Measurements from ENCODE around the gene RAD51B. TPM values are rescaled to one million over a fixed set of nuclear protein-coding genes. Genes with fewer than 3 reads are reported as not detected.

RAD51B gene
- total RNA-seq, 1 experiment from 2014 or later: 8.5 TPM

GRCh38 chr14:68587931-68588330 is 768.4 kb downstream of the RAD51B start:
- in situ Hi-C loops (cut with HindIII; ENCODE audit: low pct_unique_long_range_greater_than_20kb, low sequenced_read_pairs): no loop called here
- TF ChIP-seq CTCF (IDR thresholded peaks at IDR 0.05) (no peak), POLR2AphosphoS5 (IDR thresholded peaks at IDR 0.05; ENCODE audit: low read depth, low read length) (no peak), TCF7L2 (IDR thresholded peaks at IDR 0.05; ENCODE audit: low read depth, low read length) (no peak)
- TF ChIP-seq, protein P1, sequence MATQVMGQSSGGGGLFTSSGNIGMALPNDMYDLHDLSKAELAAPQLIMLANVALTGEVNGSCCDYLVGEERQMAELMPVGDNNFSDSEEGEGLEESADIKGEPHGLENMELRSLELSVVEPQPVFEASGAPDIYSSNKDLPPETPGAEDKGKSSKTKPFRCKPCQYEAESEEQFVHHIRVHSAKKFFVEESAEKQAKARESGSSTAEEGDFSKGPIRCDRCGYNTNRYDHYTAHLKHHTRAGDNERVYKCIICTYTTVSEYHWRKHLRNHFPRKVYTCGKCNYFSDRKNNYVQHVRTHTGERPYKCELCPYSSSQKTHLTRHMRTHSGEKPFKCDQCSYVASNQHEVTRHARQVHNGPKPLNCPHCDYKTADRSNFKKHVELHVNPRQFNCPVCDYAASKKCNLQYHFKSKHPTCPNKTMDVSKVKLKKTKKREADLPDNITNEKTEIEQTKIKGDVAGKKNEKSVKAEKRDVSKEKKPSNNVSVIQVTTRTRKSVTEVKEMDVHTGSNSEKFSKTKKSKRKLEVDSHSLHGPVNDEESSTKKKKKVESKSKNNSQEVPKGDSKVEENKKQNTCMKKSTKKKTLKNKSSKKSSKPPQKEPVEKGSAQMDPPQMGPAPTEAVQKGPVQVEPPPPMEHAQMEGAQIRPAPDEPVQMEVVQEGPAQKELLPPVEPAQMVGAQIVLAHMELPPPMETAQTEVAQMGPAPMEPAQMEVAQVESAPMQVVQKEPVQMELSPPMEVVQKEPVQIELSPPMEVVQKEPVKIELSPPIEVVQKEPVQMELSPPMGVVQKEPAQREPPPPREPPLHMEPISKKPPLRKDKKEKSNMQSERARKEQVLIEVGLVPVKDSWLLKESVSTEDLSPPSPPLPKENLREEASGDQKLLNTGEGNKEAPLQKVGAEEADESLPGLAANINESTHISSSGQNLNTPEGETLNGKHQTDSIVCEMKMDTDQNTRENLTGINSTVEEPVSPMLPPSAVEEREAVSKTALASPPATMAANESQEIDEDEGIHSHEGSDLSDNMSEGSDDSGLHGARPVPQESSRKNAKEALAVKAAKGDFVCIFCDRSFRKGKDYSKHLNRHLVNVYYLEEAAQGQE (IDR thresholded peaks at IDR 0.05; ENCODE audit: insufficient read depth in 1 of 2, low read depth in 2 of 2, low read length in 1 of 2): no peak
- DNase-seq (ENCODE audit: low read depth, low spot score) (no peak), ATAC-seq (no peak)
- BruUV-seq (replicated peaks): no TSS peak
- Histone ChIP-seq H3K4me1 (ENCODE audit: control insufficient read depth, insufficient read depth, low read length) (no peaks in the 10 kb centered on the region; the same call in 1 of the 2 replicates), H3K9me3 (ENCODE audit: control insufficient read depth, insufficient read depth, low read depth, low read length) (no peaks in the 10 kb centered on the region), H3K36me3 (ENCODE audit: control insufficient read depth, insufficient read depth, low read length) (no peaks in the 10 kb centered on the region), H3K4me3 (ENCODE audit: low read depth in 2 of 2, low read length in 2 of 2) (no peak overlapping the region), H3K27me3 (ENCODE audit: control insufficient read depth, insufficient read depth, low read length) (no peaks in the 10 kb centered on the region), H3K27ac (ENCODE audit: low read length) (no peak overlapping the region; the same call in 1 of the 2 replicates)
- POLR2A ChIA-PET: no interaction called here
- intact Hi-C loops (cut with micrococcal nuclease; ENCODE audit: unreplicated experiment): no loop called here
- CTCF ChIA-PET: no interaction called here

DNA sequence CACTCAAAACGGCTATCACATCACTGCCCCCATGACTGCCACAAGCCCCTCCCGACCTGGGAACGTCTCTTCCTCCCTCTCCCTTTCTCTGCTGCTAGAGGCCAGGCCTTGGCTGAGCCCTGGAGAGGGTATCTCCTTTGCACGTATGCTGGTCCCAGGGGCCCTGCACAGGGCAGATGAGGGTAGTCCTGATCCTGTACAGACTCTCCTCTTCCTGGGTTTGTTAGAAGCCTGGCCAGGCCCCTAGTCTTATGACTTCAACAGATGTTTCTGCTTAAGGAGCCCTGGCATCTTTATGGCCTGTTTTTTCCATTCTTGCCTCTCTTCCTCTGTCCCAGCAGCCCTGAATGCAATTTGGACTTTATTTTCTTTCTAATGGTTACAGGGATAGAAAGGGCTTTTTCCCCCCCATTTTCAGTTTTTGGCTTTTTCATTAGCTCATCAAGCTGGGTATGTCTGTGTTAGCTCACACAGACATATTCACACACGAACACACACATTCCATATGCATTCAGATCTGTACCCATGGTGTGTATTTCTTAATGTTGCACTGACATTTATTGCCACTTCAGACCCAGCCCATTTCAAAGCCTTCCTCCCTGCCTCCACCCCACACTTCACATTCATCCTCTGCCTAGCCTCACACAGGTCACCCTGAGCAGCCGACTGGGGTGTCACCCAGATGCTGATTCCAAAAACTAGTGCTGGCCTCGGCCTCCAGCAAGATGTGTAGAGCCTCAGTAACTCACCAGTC is 770.0 kb downstream of the RAD51B start:
- H3K27ac ChIP-seq (ENCODE audit: low read length): no peak overlapping the region
- intact Hi-C loops (cut with micrococcal nuclease; ENCODE audit: unreplicated experiment) (loop anchor here (10.0 kb wide), 1 partner anchor 195 kb away; no protein-coding TSS in a partner anchor), in situ Hi-C loops (cut with HindIII; ENCODE audit: low pct_unique_long_range_greater_than_20kb, low sequenced_read_pairs) (no loop called here)
- ChIA-PET CTCF (no interaction called here), POLR2A (no interaction called here)
- BruUV-seq (replicated peaks): no TSS peak
- TF ChIP-seq SIN3A (IDR thresholded peaks at IDR 0.05; ENCODE audit: borderline replicate concordance, insufficient read depth, low read depth, low read length) (no peak), POLR2AphosphoS5 (IDR thresholded peaks at IDR 0.05; ENCODE audit: low read depth, low read length) (no peak), CTCF (IDR thresholded peaks at IDR 0.05) (no peak), TCF7L2 (IDR thresholded peaks at IDR 0.05; ENCODE audit: low read depth, low read length) (no peak)
- TF ChIP-seq, protein P1 (IDR thresholded peaks at IDR 0.05; ENCODE audit: insufficient read depth in 1 of 2, low read depth in 2 of 2, low read length in 1 of 2): no peak
- H3K27me3 ChIP-seq (ENCODE audit: control insufficient read depth, insufficient read depth, low read length): no peaks in the 10 kb centered on the region
- H3K36me3 ChIP-seq (ENCODE audit: control insufficient read depth, insufficient read depth, low read length): no peaks in the 10 kb centered on the region
- no peak for DNase-seq (ENCODE audit: low read depth, low spot score)
- no peak for ATAC-seq
- H3K4me1 ChIP-seq (ENCODE audit: control insufficient read depth, insufficient read depth, low read length): no peaks in the 10 kb centered on the region; the same call in 1 of the 2 replicates
- no peaks in the 10 kb centered on the region for H3K9me3 ChIP-seq (ENCODE audit: control insufficient read depth, insufficient read depth, low read depth, low read length)
- no peak overlapping the region for H3K4me3 ChIP-seq (ENCODE audit: low read depth in 2 of 2, low read length in 2 of 2)
